22Rv1 (cell line): ENCODE results near the gene CAPN13.

Experiments
- H3K27ac ChIP-seq: fragments of 450-650 bp; 2 replicates; pipeline ENCODE4 v1.5.1; 2017
- CTCF ChIP-seq: fragments of 450-650 bp; IDR thresholded peaks from 2 replicates; pipeline ENCODE4 v1.5.1; 2017; ENCODE audit warnings: mild to moderate bottlenecking
- ZFX ChIP-seq: fragments of 450-650 bp; IDR thresholded peaks from 2 replicates; pipeline ENCODE4 v1.6.1; 2017; ENCODE audit warnings: antibody characterized with exemption, borderline replicate concordance

Gene CAPN13

GRCh38 chr2:30736461-30737325 lies 70.6 kb downstream of the CAPN13 start:
- TF ChIP-seq ZFX (no peak), CTCF (no peak)

GRCh38 chr2:30733876-30734520 lies 73.2 kb downstream of the CAPN13 start:
- TF ChIP-seq CTCF (no peak), ZFX (no peak)
- no peak overlapping the region for H3K27ac ChIP-seq

More at GRCh38 chr2:30736461-30737325, 70.6 kb downstream of the CAPN13 start:
- H3K27ac ChIP-seq = no peak overlapping the region

GRCh38 chr2:30732876-30733275 lies 74.4 kb downstream of the CAPN13 start:
- no peak overlapping the region for H3K27ac ChIP-seq
- no peak for TF ChIP-seq CTCF
- no peak for TF ChIP-seq ZFX

- TF ChIP-seq ZFX = no peak
- TF ChIP-seq CTCF = no peak
- no peak overlapping the region for H3K27ac ChIP-seq
Observed at GRCh38 chr2:30732376-30732775, 74.9 kb downstream of the CAPN13 start.

- no peak for TF ChIP-seq ZFX
- TF ChIP-seq CTCF = no peak
- no peak overlapping the region for H3K27ac ChIP-seq
Observed at GRCh38 chr2:30731706-30732105, 75.5 kb downstream of the CAPN13 start.

- no peak overlapping the region for H3K27ac ChIP-seq
- TF ChIP-seq ZFX (no peak), CTCF (no peak)
Observed at GRCh38 chr2:30730736-30731647, 76.3 kb downstream of the CAPN13 start.
